Endothelial cell of umbilical vein (primary cell): ENCODE results near the gene RFNG.

Experiments used
- EZH2 ChIP-seq: IDR thresholded peaks from 2 replicates; pipeline ENCODE4 v1.6.1; 2012; ENCODE audit warnings: borderline replicate concordance, low read depth, mild to moderate bottlenecking, moderate library complexity, low read length, inconsistent platforms; ENCODE audit not compliant: severe bottlenecking
- JUN ChIP-seq: IDR thresholded peaks from 2 replicates; pipeline ENCODE4 v1.6.1; 2011; ENCODE audit warnings: borderline replicate concordance, low read depth; ENCODE audit not compliant: insufficient read length, insufficient read depth
- MYC ChIP-seq: IDR thresholded peaks from one replicate; pipeline ENCODE4 v1.6.1; 2011; ENCODE audit warnings: mild to moderate bottlenecking, low read depth, low read length
- TF ChIP-seq, protein P1 (sequence below), 2 donors: IDR thresholded peaks; 1 replicate in 1 of 2; 2 replicates in 1 of 2; pipeline ENCODE4 v1.5.1; 2011; ENCODE audit warnings: low read length in 2 of 2, mild to moderate bottlenecking in 2 of 2, moderate library complexity in 2 of 2, control low read depth in 1 of 2, inconsistent platforms in 1 of 2, low read depth in 1 of 2; ENCODE audit not compliant: insufficient read depth in 1 of 2; ENCODE audit errors: extremely low read depth in 1 of 2

DNA sequence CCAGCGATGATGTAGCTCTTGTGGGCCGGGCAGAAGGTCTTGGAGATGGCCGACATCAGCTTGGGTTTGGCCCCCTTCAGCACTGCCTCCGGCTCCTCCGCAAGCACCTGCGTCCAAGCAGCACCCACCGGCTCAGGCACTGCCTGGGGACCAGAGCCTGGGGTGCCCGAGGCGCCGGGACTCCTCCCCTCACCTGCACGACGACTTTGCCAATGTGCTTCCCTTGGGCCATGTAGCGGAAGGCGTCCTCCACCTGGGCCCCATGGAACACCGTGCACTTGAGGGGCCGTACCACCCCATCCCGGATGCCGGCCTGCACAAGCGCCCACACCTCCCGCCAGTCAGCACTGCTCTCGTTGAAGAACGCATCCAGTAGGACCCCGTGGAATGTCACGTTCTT, 31.4 kb upstream of the RFNG start:
- TF ChIP-seq, protein P1, sequence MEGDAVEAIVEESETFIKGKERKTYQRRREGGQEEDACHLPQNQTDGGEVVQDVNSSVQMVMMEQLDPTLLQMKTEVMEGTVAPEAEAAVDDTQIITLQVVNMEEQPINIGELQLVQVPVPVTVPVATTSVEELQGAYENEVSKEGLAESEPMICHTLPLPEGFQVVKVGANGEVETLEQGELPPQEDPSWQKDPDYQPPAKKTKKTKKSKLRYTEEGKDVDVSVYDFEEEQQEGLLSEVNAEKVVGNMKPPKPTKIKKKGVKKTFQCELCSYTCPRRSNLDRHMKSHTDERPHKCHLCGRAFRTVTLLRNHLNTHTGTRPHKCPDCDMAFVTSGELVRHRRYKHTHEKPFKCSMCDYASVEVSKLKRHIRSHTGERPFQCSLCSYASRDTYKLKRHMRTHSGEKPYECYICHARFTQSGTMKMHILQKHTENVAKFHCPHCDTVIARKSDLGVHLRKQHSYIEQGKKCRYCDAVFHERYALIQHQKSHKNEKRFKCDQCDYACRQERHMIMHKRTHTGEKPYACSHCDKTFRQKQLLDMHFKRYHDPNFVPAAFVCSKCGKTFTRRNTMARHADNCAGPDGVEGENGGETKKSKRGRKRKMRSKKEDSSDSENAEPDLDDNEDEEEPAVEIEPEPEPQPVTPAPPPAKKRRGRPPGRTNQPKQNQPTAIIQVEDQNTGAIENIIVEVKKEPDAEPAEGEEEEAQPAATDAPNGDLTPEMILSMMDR (IDR thresholded peaks at IDR 0.05; ENCODE audit: extremely low read depth in 1 of 2, insufficient read depth in 1 of 2, low read depth in 1 of 2, low read length in 2 of 2) = no peak
- TF ChIP-seq MYC (no peak), JUN (no peak), EZH2 (no peak)
